Suprapubic skin (tissue), 4 donors: ENCODE measurements around the gene PTPN1.

Experiments used
- CTCF ChIP-seq, 2 donors: fragments of 200-600 bp in 1 of 2; fragments of 450-650 bp in 1 of 2; sonication (generic) in 1 of 2; IDR thresholded peaks; one replicate each; pipeline ENCODE4 v1.5.1; 2016 to 2019; ENCODE audit warnings: antibody characterized with exemption in 2 of 2, mild to moderate bottlenecking in 1 of 2, moderate library complexity in 1 of 2
- POLR2A ChIP-seq, 2 donors: fragments of 450-650 bp; IDR thresholded peaks; one replicate each; pipeline ENCODE4 v1.6.1; 2017; ENCODE audit warnings: antibody characterized with exemption in 2 of 2, mild to moderate bottlenecking in 2 of 2, moderate library complexity in 2 of 2
- POLR2AphosphoS5 ChIP-seq, 3 donors: sonication (generic); formaldehyde crosslinking; IDR thresholded peaks; one replicate each; pipeline ENCODE4 v1.6.1; 2017; ENCODE audit warnings: antibody characterized with exemption in 3 of 3

- no peak for TF ChIP-seq CTCF (IDR thresholded peaks at IDR 0.05)
- TF ChIP-seq POLR2A (IDR thresholded peaks at IDR 0.05) = no peak
- no peak for TF ChIP-seq POLR2AphosphoS5 (IDR thresholded peaks at IDR 0.05)
Measured at GRCh38 chr20:50558483-50558925, 48.3 kb downstream of the PTPN1 start.
